Neural cell (in vitro differentiated cells): ENCODE data around the gene ENGASE. TPM values are rescaled to one million over a fixed set of nuclear protein-coding genes. Genes with fewer than 3 reads are reported as not detected.

Source experiments
- H2AFZ ChIP-seq: fragments of 200-600, 300-800 bp; sonication (generic), shearing (Covaris generic); 2 replicates; pipeline ENCODE4 v1.6.0; 2014; ENCODE audit warnings: low read depth, mild to moderate bottlenecking, antibody characterized with exemption, low read length, moderate library complexity
- H3F3A ChIP-seq: fragments of 200-600 bp; shearing (Covaris generic); 2 replicates; pipeline ENCODE4 v1.6.1; 2016; ENCODE audit warnings: mild to moderate bottlenecking, moderate library complexity, mixed read lengths, antibody characterized with exemption, low read length; ENCODE audit not compliant: insufficient read depth, poor library complexity, severe bottlenecking
- H3K27ac ChIP-seq: fragments of 200-600, 300-800 bp; sonication (generic), shearing (Covaris generic); 2 replicates; pipeline ENCODE4 v1.5.1; 2014; ENCODE audit warnings: mild to moderate bottlenecking, low read length, moderate library complexity
- H3K27me3 ChIP-seq: fragments of 300-800, 200-600 bp; sonication (generic), shearing (Covaris generic); 2 replicates; pipeline ENCODE4 v1.6.0; 2014; ENCODE audit warnings: mild to moderate bottlenecking, low read depth, low read length, moderate library complexity; ENCODE audit not compliant: insufficient read depth
- H3K36me3 ChIP-seq: fragments of 300-800, 200-600 bp; sonication (generic), shearing (Covaris generic); 2 replicates; pipeline ENCODE4 v1.5.1; 2014; ENCODE audit warnings: mild to moderate bottlenecking, antibody characterized with exemption, low read length, moderate library complexity; ENCODE audit not compliant: insufficient read depth
- H3K4me2 ChIP-seq: fragments of 300-800, 200-600 bp; sonication (generic), shearing (Covaris generic); 2 replicates; pipeline ENCODE4 v1.6.0; 2014; ENCODE audit warnings: mild to moderate bottlenecking, low read length
- H3K4me3 ChIP-seq: fragments of 300-800, 200-600 bp; sonication (generic), shearing (Covaris generic); 2 replicates; pipeline ENCODE4 v1.5.1; 2014; ENCODE audit warnings: mild to moderate bottlenecking, low read length, moderate library complexity
- H3K79me2 ChIP-seq: fragments of 200-600 bp; shearing (Covaris generic); replicated peaks from 2 replicates; pipeline ENCODE4 v1.6.0; 2014; ENCODE audit warnings: mild to moderate bottlenecking, low read length, moderate library complexity; ENCODE audit not compliant: insufficient read depth
- H3K9ac ChIP-seq: fragments of 300-800, 200-600 bp; sonication (generic), shearing (Covaris generic); 2 replicates; pipeline ENCODE4 v1.6.1; 2016; ENCODE audit warnings: mild to moderate bottlenecking, low read length, mixed read lengths
- H3K9me2 ChIP-seq: fragments of 200-600 bp; shearing (Covaris generic); 2 replicates; pipeline ENCODE4 v1.6.1; 2016; ENCODE audit warnings: mild to moderate bottlenecking, low read length, mixed read lengths; ENCODE audit not compliant: insufficient read depth
- H3K9me3 ChIP-seq: fragments of 200-600, 300-800 bp; sonication (generic), shearing (Covaris generic); 2 replicates; pipeline ENCODE4 v1.6.1; 2016; ENCODE audit warnings: mild to moderate bottlenecking, mixed run types, low read length, moderate library complexity, mixed read lengths
- H4K20me1 ChIP-seq: fragments of 200-600 bp; shearing (Covaris generic); 2 replicates; pipeline ENCODE4 v1.6.1; 2016; ENCODE audit warnings: mild to moderate bottlenecking, mixed run types; ENCODE audit not compliant: insufficient read depth
- CTCF ChIP-seq: fragments of 450-650 bp; IDR thresholded peaks from 2 replicates; pipeline ENCODE4 v1.5.1; 2014; ENCODE audit warnings: antibody characterized with exemption, mild to moderate bottlenecking, moderate library complexity; ENCODE audit not compliant: poor library complexity, severe bottlenecking
- EP300 ChIP-seq: fragments of 450-650 bp; conservative IDR thresholded peaks from 2 replicates; pipeline ENCODE4 v1.6.1; 2014; ENCODE audit warnings: antibody characterized with exemption, mild to moderate bottlenecking, moderate library complexity; ENCODE audit not compliant: poor library complexity, severe bottlenecking
- EZH2 ChIP-seq: fragments of 200-600, 300-800 bp; shearing (Covaris generic), sonication (generic); IDR thresholded peaks from 2 replicates; pipeline ENCODE4 v1.6.1; 2014; ENCODE audit warnings: antibody characterized with exemption, low read length, borderline replicate concordance, mild to moderate bottlenecking; ENCODE audit not compliant: insufficient read depth, poor library complexity, severe bottlenecking
- MXI1 ChIP-seq: fragments of 450-650 bp; conservative IDR thresholded peaks from 2 replicates; pipeline ENCODE4 v1.6.1; 2014; ENCODE audit warnings: antibody characterized with exemption, mild to moderate bottlenecking; ENCODE audit not compliant: poor library complexity, severe bottlenecking
- POLR2AphosphoS5 ChIP-seq: IDR thresholded peaks from 2 replicates; pipeline ENCODE4 v1.6.1; 2012
- RAD21 ChIP-seq: fragments of 450-650 bp; conservative IDR thresholded peaks from 2 replicates; pipeline ENCODE4 v1.6.1; 2014; ENCODE audit warnings: antibody characterized with exemption, mild to moderate bottlenecking, moderate library complexity
- REST ChIP-seq: IDR thresholded peaks from 2 replicates; pipeline ENCODE4 v1.6.1; 2012; ENCODE audit warnings: borderline replicate concordance
- SMC3 ChIP-seq: fragments of 450-650 bp; conservative IDR thresholded peaks from 2 replicates; pipeline ENCODE4 v1.6.1; 2014; ENCODE audit warnings: antibody characterized with exemption, mild to moderate bottlenecking, moderate library complexity; ENCODE audit not compliant: poor library complexity
- TAF1 ChIP-seq: IDR thresholded peaks from 2 replicates; pipeline ENCODE4 v1.6.1; 2012; ENCODE audit warnings: low read depth
- polyA plus RNA-seq: library from polyadenylated mRNA; depleted of rRNA; stranded (reverse); fragments of >200 nt; gene quantifications from 2 replicates; pipeline ENCODE4 v1.2.3, GENCODE V29; 2014

Gene ENGASE
- polyA plus RNA-seq, 1 donor from 2014 or later, result 13.0 TPM

- TF ChIP-seq REST, result no peak
Measured at GRCh38 chr17:79047291-79047920, 27.2 kb upstream of the ENGASE start (continued).

GRCh38 chr17:79047923-79048825 is 26.4 kb upstream of the ENGASE start:
- Histone ChIP-seq H4K20me1 (no peaks in the 10 kb centered on the region), H3F3A (no peaks in the 10 kb centered on the region), H3K9ac (no peak overlapping the region), H3K9me2 (no peaks in the 10 kb centered on the region), H3K9me3 (peaks cover 5% of the 10 kb centered on the region), H2AFZ (no peak overlapping the region), H3K27ac (no peak overlapping the region), H3K36me3 (no peaks in the 10 kb centered on the region), H3K27me3 (no peaks in the 10 kb centered on the region), H3K4me3 (no peak overlapping the region), H3K79me2 (no peaks in the 10 kb centered on the region), H3K4me2 (no peak overlapping the region)
- TF ChIP-seq EP300 (no peak), MXI1 (no peak)

GRCh38 chr17:79048826-79049755 is 25.5 kb upstream of the ENGASE start:
- no peaks in the 10 kb centered on the region for H4K20me1 ChIP-seq
- no peak overlapping the region for H2AFZ ChIP-seq
- no peak overlapping the region for H3K4me2 ChIP-seq

More at GRCh38 chr17:79048826-79049755, 25.5 kb upstream of the ENGASE start:
- no peaks in the 10 kb centered on the region for H3K9me2 ChIP-seq
- H3K27me3 ChIP-seq, result no peaks in the 10 kb centered on the region
- peaks cover 5% of the 10 kb centered on the region for H3K9me3 ChIP-seq
- no peak overlapping the region for H3K9ac ChIP-seq
- no peak overlapping the region for H3K27ac ChIP-seq
- no peaks in the 10 kb centered on the region for H3K79me2 ChIP-seq
- H3K4me3 ChIP-seq, result no peak overlapping the region
- no peaks in the 10 kb centered on the region for H3F3A ChIP-seq
- TF ChIP-seq RAD21 (no peak), MXI1 (no peak), SMC3 (no peak), POLR2AphosphoS5 (no peak), TAF1 (no peak), REST (no peak), CTCF (no peak), EP300 (no peak), EZH2 (no peak)
- H3K36me3 ChIP-seq, result no peaks in the 10 kb centered on the region
